Mesodermal cell (in vitro differentiated cells): Measurements from ENCODE around the gene TNMD.
A peak's percentile ranks its signal among the peaks of the same experiment; 100 is the strongest.

Source experiments
- H3K27ac ChIP-seq: 2 replicates; pipeline ENCODE4 v1.7.0; 2013; ENCODE audit warnings: mild to moderate bottlenecking, low read depth, low read length, moderate library complexity; ENCODE audit not compliant: severe bottlenecking
- H3K36me3 ChIP-seq: 2 replicates; pipeline ENCODE4 v1.7.1; 2013; ENCODE audit warnings: mild to moderate bottlenecking, low read length, moderate library complexity; ENCODE audit not compliant: control insufficient read depth, insufficient read depth
- H3K4me1 ChIP-seq: one replicate; pipeline ENCODE4 v1.7.1; 2013; ENCODE audit warnings: mild to moderate bottlenecking, low read length; ENCODE audit not compliant: insufficient read depth, control insufficient read depth, poor library complexity, severe bottlenecking
- H3K4me3 ChIP-seq: 2 replicates; pipeline ENCODE4 v1.7.0; 2013; ENCODE audit warnings: low read length, control low read depth, mild to moderate bottlenecking; ENCODE audit not compliant: insufficient read depth, poor library complexity, severe bottlenecking; ENCODE audit errors: extremely low read depth
- H3K9me3 ChIP-seq: 2 replicates; pipeline ENCODE4 v1.7.1; 2013; ENCODE audit warnings: mild to moderate bottlenecking, low read length, moderate library complexity; ENCODE audit not compliant: control insufficient read depth
- WGBS, 2 experiments: methylation state at CpG; one replicate each; pipeline ENCODE4 v1.1.5; 2013; ENCODE audit warnings: missing lambda C conversion rate in 2 of 2; ENCODE audit not compliant: insufficient coverage in 2 of 2; 5-methylcytosine and 5-hydroxymethylcytosine counted together

TNMD gene

DNA sequence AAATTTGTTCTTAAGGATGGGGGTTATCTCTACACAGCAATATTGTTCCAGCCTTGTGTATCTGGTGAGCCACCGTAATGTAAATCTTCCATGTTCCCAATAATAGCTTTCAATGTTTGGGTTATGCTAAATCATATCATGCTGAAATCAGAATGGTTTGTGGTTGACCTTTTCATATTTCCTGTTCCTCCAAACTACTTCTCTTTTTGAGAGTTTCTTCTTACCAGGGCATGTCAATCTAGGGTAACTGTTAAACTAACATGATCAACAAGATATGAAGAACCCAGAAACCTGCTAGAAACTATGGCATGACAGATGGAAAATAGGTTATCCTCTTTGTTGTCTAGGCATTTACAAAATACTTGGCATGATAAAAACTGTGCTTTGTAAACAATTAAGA is 22.0 kb downstream of the TNMD start:
- H3K27ac ChIP-seq, result no peak overlapping the region
- no CpG with 5 or more reads among the region's 1 CpG for WGBS, 2 experiments
- no peaks in the 10 kb centered on the region for H3K9me3 ChIP-seq

GRCh38 chrX:100609591-100609990 is 24.9 kb downstream of the TNMD start:
- no CpG with 5 or more reads among the region's 1 CpG for WGBS, 2 experiments
- Histone ChIP-seq H3K4me3 (no peak overlapping the region), H3K9me3 (no peaks in the 10 kb centered on the region), H3K36me3 (no peaks in the 10 kb centered on the region), H3K4me1 (no peaks in the 10 kb centered on the region), H3K27ac (no peak overlapping the region)

More for the DNA sequence above, 22.0 kb downstream of the TNMD start:
- H3K36me3 ChIP-seq, result no peaks in the 10 kb centered on the region
- no peaks in the 10 kb centered on the region for H3K4me1 ChIP-seq
- no peak overlapping the region for H3K4me3 ChIP-seq

GRCh38 chrX:100611951-100612350 is 27.2 kb downstream of the TNMD start:
- no peaks in the 10 kb centered on the region for H3K36me3 ChIP-seq
- WGBS, 2 experiments, result no CpG with 5 or more reads among the region's 5 CpGs
- no peak overlapping the region for H3K4me3 ChIP-seq
- no peaks in the 10 kb centered on the region for H3K4me1 ChIP-seq
- no peak overlapping the region for H3K27ac ChIP-seq
- H3K9me3 ChIP-seq, result no peaks in the 10 kb centered on the region

DNA sequence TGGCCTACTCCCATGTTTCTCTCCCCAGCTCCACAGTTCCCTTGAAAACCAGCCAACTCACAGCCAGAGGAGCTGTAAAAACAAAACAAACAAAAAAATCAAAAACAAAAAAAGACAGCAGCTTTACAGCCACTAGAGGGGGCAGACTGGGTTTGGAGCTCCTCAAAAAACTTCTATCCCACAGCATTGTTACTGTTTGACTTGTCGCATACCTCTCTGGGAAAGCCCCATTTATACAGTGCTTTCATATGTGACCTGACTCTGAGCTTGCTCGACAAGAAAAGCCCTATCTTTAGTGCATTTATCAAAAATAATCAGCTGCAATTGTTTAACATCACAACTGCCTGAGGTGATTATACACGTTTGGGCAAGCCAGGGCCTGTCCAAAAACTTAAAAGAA is 30.3 kb downstream of the TNMD start:
- Histone ChIP-seq H3K36me3 (no peaks in the 10 kb centered on the region), H3K4me1 (no peaks in the 10 kb centered on the region), H3K4me3 (no peak overlapping the region), H3K9me3 (no peaks in the 10 kb centered on the region), H3K27ac (no peak overlapping the region)
- WGBS, 2 experiments, result no CpG with 5 or more reads among the region's 3 CpGs

- Histone ChIP-seq H3K27ac (no peak overlapping the region), H3K9me3 (no peaks in the 10 kb centered on the region), H3K36me3 (no peaks in the 10 kb centered on the region), H3K4me1 (no peaks in the 10 kb centered on the region), H3K4me3 (no peak overlapping the region)
- 88 to 94% methylated on average over 2 of the region's 4 CpGs for WGBS, 2 experiments
Observed at GRCh38 chrX:100623001-100623400, 38.3 kb downstream of the TNMD start.

DNA sequence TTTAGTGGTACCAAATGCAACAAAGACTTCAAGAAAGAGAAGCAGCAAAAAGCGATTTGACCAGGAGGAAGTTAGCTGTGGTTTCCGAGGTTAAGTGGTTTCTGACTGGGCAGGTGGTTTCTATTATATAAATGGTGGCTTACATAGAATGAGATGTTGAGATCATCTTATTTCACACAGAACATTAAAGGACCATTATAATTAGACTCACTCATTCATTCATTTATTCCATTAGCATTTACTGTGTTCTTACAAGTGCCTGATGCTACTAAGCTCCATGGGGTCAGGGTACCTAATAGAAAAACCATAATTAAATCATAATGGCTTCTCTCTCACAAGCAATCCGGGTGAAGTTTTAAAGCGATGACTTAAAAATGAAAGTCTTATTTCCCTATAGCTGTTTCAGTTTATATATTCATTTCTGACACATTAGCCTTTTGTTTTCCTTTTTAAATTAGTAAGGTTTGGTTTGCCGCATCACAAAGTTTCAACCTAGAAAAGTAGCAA is 41.3 kb downstream of the TNMD start:
- H3K9me3 ChIP-seq, result no peaks in the 10 kb centered on the region
- peaks cover 13% of the 10 kb centered on the region for H3K36me3 ChIP-seq
- H3K4me3 ChIP-seq, result no peak overlapping the region
- 60% methylated on average over 1 of the region's 5 CpGs; no CpG with 5 or more reads in 1 of the 2 experiments for WGBS, 2 experiments
- H3K4me1 ChIP-seq, result no peaks in the 10 kb centered on the region
- no peak overlapping the region for H3K27ac ChIP-seq

DNA sequence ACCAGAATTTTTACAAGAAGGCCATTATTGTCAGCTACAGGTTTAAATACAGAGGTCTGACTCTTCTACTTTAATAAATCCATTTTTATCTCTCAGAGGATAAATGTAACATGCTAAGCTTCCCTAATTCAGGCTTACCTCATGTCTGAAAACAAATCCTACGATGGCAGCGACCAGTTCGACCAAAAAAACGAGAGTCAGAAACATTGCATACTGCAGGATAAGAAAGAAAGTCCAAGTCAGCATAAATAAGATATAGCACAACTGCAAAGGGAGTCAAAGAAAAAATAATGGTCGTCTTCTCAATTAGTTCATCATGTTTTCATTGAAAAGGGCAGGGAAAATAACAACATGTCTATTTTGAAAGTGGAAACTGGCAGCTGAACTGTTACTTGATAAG is 50.3 kb downstream of the TNMD start:
- peaks cover 35% of the 10 kb centered on the region for H3K36me3 ChIP-seq
- no peaks in the 10 kb centered on the region for H3K4me1 ChIP-seq
- H3K4me3 ChIP-seq, result peak overlapping the region; percentile 58
- no peaks in the 10 kb centered on the region for H3K9me3 ChIP-seq
- H3K27ac ChIP-seq, result no peak overlapping the region
- WGBS, 2 experiments, result no CpG with 5 or more reads among the region's 5 CpGs

DNA sequence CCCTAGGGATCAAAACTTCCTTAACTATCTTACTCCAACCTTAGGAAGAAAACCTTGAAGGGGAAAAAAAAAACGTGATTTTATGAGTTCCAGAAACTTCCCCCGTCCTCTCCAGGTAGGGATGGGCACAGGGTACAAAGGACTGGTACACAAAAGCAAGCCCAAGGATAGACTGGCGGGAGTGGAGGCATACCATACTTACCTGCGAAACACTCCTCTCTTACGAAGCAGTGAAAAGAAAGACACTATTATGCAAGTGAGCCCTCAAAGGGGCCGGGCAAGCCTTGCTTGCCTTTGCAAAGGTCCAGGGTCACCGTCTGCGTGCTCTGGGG is 51.2 kb downstream of the TNMD start:
- H3K36me3 ChIP-seq, result peaks cover 28% of the 10 kb centered on the region
- H3K9me3 ChIP-seq, result no peaks in the 10 kb centered on the region
- H3K27ac ChIP-seq, result peak overlapping the region; percentile 72
- no peaks in the 10 kb centered on the region for H3K4me1 ChIP-seq
- peak overlapping the region; percentile 58 for H3K4me3 ChIP-seq
- whole genome bisulfite sequencing, 2 experiments, result 0% methylated on average over 3 of the region's 8 CpGs; no CpG with 5 or more reads in 1 of the 2 experiments

DNA sequence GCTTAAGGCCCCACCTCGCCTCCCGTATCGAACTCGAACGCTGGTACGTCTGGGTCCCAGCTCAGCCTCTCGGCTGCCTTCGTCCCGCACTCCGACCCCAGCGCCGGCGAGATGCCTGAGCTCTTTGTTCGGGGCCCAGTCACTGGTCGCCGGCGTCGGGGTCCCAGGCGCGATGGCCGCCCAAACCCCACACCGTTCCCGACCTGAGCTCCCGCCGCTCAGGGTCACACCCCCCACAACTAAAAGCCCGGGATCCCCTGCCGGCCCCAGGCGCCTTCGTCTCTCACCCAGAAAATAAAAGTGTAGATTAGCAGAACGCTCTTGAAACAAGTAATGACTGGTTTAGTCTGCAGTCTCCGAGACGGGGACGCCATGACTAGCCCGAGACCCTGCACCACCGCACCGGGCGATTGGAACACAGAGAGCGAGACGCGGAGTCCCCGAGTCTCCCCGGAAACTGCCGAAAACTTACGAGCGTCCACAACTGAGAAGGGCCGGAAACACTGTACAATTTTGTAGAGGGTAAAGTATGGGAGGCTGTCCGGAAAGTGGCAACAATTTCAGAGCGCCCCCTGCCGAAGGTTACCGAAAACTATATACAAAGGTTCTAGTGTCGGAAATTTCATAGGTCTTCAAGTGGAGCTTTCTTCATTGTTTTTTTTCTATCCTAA is 51.7 kb downstream of the TNMD start, which contains the start of gene TSPAN6:
TSS of gene TSPAN6 (minus strand) at position 486 of the 671 bp plus-strand sequence. CDS start at position 374, 112 bp downstream.
- Histone ChIP-seq H3K4me3 (peak within 1 kb of the TSS; percentile 58), H3K27ac (peak within 1 kb of the TSS; percentile 72), H3K4me1 (no peaks in the 10 kb centered on the region), H3K9me3 (no peaks in the 10 kb centered on the region), H3K36me3 (peaks cover 27% of the 10 kb centered on the region)
- 0 to 3% methylated on average over 7 to 19 of the region's 51 CpGs for WGBS, 2 experiments

- Histone ChIP-seq H3K36me3 (no peaks in the 10 kb centered on the region), H3K27ac (no peak overlapping the region), H3K9me3 (no peaks in the 10 kb centered on the region), H3K4me1 (peaks cover 23% of the 10 kb centered on the region), H3K4me3 (no peak overlapping the region)
- 83% methylated on average over 1 of the region's 3 CpGs; no CpG with 5 or more reads in 1 of the 2 experiments for WGBS, 2 experiments
Observed at GRCh38 chrX:100642290-100642689, 57.6 kb downstream of the TNMD start.

DNA sequence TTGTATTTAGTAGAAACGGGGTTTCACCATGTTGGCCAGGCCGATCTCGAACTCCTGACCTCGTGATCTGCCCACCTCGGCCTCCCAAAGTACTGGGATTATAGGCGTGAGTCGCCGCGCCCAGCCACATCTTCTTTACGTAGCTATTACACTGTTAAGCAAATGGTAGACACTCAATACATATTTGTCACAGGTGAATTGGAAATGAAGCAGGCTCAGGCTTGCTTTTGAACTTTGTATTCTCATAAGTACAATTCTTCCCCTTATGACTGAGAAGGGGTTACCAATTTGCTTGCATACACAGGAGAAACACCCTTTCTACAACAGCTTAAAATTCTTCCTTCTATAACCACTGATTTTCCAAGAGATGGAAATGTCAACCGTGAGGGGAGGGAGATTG is 58.5 kb downstream of the TNMD start:
- Histone ChIP-seq H3K4me3 (no peak overlapping the region), H3K4me1 (peaks cover 30% of the 10 kb centered on the region), H3K36me3 (no peaks in the 10 kb centered on the region), H3K27ac (peak overlapping the region; percentile 87), H3K9me3 (no peaks in the 10 kb centered on the region)
- 72 to 100% methylated on average over 3 to 4 of the region's 11 CpGs for WGBS, 2 experiments
